ENCODE measurements around the gene AATK. TPM values are rescaled to one million over a fixed set of nuclear protein-coding genes. Genes with fewer than 3 reads are reported as not detected.

Gene AATK
- total and polyA plus RNA-seq, 2 of the 13 experiments (the other 11 are each of a cell fraction or from before 2014, with no cell fraction given): 2.9 to 8.4 TPM

DNA sequence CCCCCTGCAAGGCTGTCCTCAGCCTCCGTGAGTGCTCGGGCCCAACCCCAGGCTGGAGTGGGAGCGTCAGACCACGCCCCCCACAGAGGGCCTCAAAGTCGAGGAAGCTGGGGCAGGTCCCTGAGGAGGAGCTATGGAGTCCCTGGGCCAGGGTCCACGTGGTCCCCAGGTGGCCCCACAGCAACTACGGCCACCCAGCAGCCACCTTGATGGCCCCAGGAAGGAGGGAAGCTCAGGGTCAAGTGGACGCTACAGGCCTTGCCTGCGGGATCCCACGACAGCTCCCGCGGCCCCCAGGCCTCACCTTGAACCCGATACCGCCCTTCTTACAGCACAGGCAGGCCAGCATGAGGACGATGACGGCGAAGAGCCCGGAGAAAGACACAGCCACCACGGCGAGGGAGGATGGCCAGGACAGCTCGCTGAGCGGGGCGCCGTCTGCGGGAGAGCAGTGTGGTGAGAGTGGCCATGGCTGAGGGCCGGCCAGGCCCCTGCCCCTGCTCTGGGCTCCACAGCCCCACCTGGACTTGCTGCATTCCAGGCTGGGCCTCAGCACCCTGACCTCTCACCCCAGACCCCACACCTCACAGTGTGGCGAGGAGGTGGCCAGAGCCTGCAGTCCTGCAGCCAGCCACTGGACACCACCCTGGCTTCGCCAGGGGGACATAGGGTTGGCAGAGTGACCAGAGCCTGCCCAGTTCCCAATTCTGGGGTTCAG lies 31.8 kb downstream of the AATK start (continued):
- TF ChIP-seq, protein P1, sequence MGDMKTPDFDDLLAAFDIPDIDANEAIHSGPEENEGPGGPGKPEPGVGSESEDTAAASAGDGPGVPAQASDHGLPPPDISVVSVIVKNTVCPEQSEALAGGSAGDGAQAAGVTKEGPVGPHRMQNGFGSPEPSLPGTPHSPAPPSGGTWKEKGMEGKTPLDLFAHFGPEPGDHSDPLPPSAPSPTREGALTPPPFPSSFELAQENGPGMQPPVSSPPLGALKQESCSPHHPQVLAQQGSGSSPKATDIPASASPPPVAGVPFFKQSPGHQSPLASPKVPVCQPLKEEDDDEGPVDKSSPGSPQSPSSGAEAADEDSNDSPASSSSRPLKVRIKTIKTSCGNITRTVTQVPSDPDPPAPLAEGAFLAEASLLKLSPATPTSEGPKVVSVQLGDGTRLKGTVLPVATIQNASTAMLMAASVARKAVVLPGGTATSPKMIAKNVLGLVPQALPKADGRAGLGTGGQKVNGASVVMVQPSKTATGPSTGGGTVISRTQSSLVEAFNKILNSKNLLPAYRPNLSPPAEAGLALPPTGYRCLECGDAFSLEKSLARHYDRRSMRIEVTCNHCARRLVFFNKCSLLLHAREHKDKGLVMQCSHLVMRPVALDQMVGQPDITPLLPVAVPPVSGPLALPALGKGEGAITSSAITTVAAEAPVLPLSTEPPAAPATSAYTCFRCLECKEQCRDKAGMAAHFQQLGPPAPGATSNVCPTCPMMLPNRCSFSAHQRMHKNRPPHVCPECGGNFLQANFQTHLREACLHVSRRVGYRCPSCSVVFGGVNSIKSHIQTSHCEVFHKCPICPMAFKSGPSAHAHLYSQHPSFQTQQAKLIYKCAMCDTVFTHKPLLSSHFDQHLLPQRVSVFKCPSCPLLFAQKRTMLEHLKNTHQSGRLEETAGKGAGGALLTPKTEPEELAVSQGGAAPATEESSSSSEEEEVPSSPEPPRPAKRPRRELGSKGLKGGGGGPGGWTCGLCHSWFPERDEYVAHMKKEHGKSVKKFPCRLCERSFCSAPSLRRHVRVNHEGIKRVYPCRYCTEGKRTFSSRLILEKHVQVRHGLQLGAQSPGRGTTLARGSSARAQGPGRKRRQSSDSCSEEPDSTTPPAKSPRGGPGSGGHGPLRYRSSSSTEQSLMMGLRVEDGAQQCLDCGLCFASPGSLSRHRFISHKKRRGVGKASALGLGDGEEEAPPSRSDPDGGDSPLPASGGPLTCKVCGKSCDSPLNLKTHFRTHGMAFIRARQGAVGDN (CRISPR knock-in tag; IDR thresholded peaks at IDR 0.05): peak; percentile 85
- TF ChIP-seq ZSCAN31 (CRISPR knock-in tag; IDR thresholded peaks at IDR 0.05; ENCODE audit: low read depth) (no peak), ZNF317 (CRISPR knock-in tag; IDR thresholded peaks at IDR 0.05) (0 out of 2 replicates have a peak, but pooled peaks have one; percentile 42), ZC3H13 (CRISPR knock-in tag; IDR thresholded peaks at IDR 0.05) (no peak), KDM2A (CRISPR knock-in tag; IDR thresholded peaks at IDR 0.05; ENCODE audit: borderline replicate concordance, low read depth) (peak; percentile 35; the same call in 1 of the 2 replicates), RARA (CRISPR knock-in tag; IDR thresholded peaks at IDR 0.05) (peak; percentile 15), HIVEP1 (CRISPR knock-in tag; IDR thresholded peaks at IDR 0.05) (peak; percentile 41; the same call in 1 of the 2 replicates), ISL2 (CRISPR knock-in tag; IDR thresholded peaks at IDR 0.05) (no peak), ZMYM3 (CRISPR knock-in tag; IDR thresholded peaks at IDR 0.05) (no peak), ZNF296 (CRISPR knock-in tag; conservative IDR thresholded peaks at IDR 0.05) (peak; percentile 55; the same call in 1 of the 2 replicates)

All from HepG2 (cell line).